ENCODE measurements around the gene POLG.

Gene POLG

GRCh38 chr15:89370120-89370977, 35.7 kb upstream of the POLG start:
- DNase-seq = no peak

GRCh38 chr15:89369341-89369947, 34.8 kb upstream of the POLG start:
- DNase-seq = no peak

- DNase-seq = no peak
These were observed 34.1 kb upstream of the POLG start for GRCh38 chr15:89368566-89369223.

- no peak for DNase-seq
These were observed 33.1 kb upstream of the POLG start for GRCh38 chr15:89367485-89368451.

- DNase-seq = no peak
These were observed 32.2 kb upstream of the POLG start for GRCh38 chr15:89366656-89367393.

GRCh38 chr15:89365462-89366065, 30.9 kb upstream of the POLG start:
- no peak for DNase-seq

GRCh38 chr15:89364741-89365450, 30.3 kb upstream of the POLG start:
- no peak for DNase-seq

GRCh38 chr15:89364341-89364740, 29.7 kb upstream of the POLG start:
- no peak for DNase-seq

- no peak for DNase-seq
These were observed 29.1 kb upstream of the POLG start for GRCh38 chr15:89363770-89364169.

- DNase-seq = no peak
These were observed 28.5 kb upstream of the POLG start for GRCh38 chr15:89363133-89363532.

GRCh38 chr15:89362203-89363101, 27.8 kb upstream of the POLG start:
- no peak for DNase-seq

- peak; percentile 45 for DNase-seq
These were observed 27.0 kb upstream of the POLG start for GRCh38 chr15:89361451-89362202.

- DNase-seq = no peak
These were observed 25.8 kb upstream of the POLG start for GRCh38 chr15:89360294-89360971.

GRCh38 chr15:89359471-89360293, 25.1 kb upstream of the POLG start:
- DNase-seq = no peak

- DNase-seq = peak; percentile 74
These were observed 24.3 kb upstream of the POLG start for GRCh38 chr15:89358755-89359439.

- DNase-seq = no peak
These were observed 23.8 kb upstream of the POLG start for GRCh38 chr15:89358435-89358754.

Measured in activated T-cell treated with anti-CD3 and anti-CD28 coated beads for 4 hours (primary cell).